Gastrocnemius medialis (tissue), 4 donors: ENCODE data around the gene WDR86. TPM values are rescaled to one million over a fixed set of nuclear protein-coding genes. Genes with fewer than 3 reads are reported as not detected.

Source experiments
- ATAC-seq, 2 donors: fragments of 150-250 bp; one replicate each; pipeline ENCODE4 v1.9.1; 2016
- DNase-seq, 2 donors: peaks; one replicate each; pipeline ENCODE4 v3.0.0-alpha.2; 2019
- H3K27ac ChIP-seq, 4 donors: fragments of 200-600 bp; sonication (generic); 1 replicate in 1 of 4; 2 replicates in 3 of 4; pipeline ENCODE4 v1.5.1; 2016 to 2018; ENCODE audit warnings: mild to moderate bottlenecking in 2 of 4, moderate library complexity in 1 of 4
- H3K27me3 ChIP-seq, 3 donors: fragments of 200-600 bp; sonication (generic) in 2 of 3; 1 replicate in 1 of 3; 2 replicates in 2 of 3; pipeline versions ENCODE4 v1.5.1 to v1.6.0; 2016 to 2019; ENCODE audit warnings: mild to moderate bottlenecking in 1 of 3, moderate library complexity in 1 of 3
- H3K36me3 ChIP-seq, 2 donors: fragments of 200-600 bp; sonication (generic) in 1 of 2; one replicate each; pipeline ENCODE4 v1.5.1; 2017 to 2018
- H3K4me1 ChIP-seq, 2 donors: fragments of 200-600 bp; sonication (generic) in 1 of 2; one replicate each; pipeline ENCODE4 v1.5.1; 2016 to 2017; ENCODE audit warnings: mild to moderate bottlenecking in 2 of 2
- H3K4me3 ChIP-seq, 4 donors: fragments of 200-600 bp; sonication (generic) in 3 of 4; 1 replicate in 1 of 4; 2 replicates in 3 of 4; pipeline ENCODE4 v1.5.1; 2016 to 2019; ENCODE audit warnings: mild to moderate bottlenecking in 2 of 4
- H3K9me3 ChIP-seq, 3 donors: fragments of 200-600 bp; sonication (generic) in 2 of 3; 1 replicate in 1 of 3; 2 replicates in 2 of 3; pipeline ENCODE4 v1.5.1; 2016 to 2019
- POLR2A ChIP-seq, 2 donors: fragments of 450-650 bp; IDR thresholded peaks; one replicate each; pipeline ENCODE4 v1.6.1; 2017; ENCODE audit warnings: antibody characterized with exemption in 2 of 2, mild to moderate bottlenecking in 2 of 2, moderate library complexity in 2 of 2
- in situ Hi-C, 4 donors: fragments of 200-750 bp; cut with MboI; loops; one replicate each; pipeline versions ENCODE4 v1.15.0 to v1.8.0; 2017; ENCODE audit warnings: low sequenced_read_pairs in 4 of 4
- intact Hi-C: fragments of 100-400 bp; cut with DNase I; formaldehyde crosslinking; loops from one replicate; pipeline ENCODE4 v1.15.1; 2023; ENCODE audit warnings: low total_unique reads
- total RNA-seq, 4 donors: library from RNA; depleted of rRNA; stranded (reverse); fragments of >200 nt; gene quantifications; one replicate each; pipeline versions ENCODE4 v1.1.0 to v1.2.3, GENCODE V29; 2016
- TF ChIP-seq, protein P1 (sequence below), 5 experiments: fragments of 450-650 bp in 3 of 5; fragments of 200-600 bp in 2 of 5; sonication (generic) in 2 of 5; IDR thresholded peaks in 4 of 5; conservative IDR thresholded peaks in 1 of 5; 1 replicate in 4 of 5; 2 replicates in 1 of 5; pipeline ENCODE4 v1.5.1; 2016 to 2019; ENCODE audit warnings: antibody characterized with exemption in 5 of 5, mild to moderate bottlenecking in 3 of 5, moderate library complexity in 3 of 5

The WDR86 gene
- total RNA-seq, 4 donors from 2014 or later = 0.13 to 0.31 TPM; not detected in 2

DNA sequence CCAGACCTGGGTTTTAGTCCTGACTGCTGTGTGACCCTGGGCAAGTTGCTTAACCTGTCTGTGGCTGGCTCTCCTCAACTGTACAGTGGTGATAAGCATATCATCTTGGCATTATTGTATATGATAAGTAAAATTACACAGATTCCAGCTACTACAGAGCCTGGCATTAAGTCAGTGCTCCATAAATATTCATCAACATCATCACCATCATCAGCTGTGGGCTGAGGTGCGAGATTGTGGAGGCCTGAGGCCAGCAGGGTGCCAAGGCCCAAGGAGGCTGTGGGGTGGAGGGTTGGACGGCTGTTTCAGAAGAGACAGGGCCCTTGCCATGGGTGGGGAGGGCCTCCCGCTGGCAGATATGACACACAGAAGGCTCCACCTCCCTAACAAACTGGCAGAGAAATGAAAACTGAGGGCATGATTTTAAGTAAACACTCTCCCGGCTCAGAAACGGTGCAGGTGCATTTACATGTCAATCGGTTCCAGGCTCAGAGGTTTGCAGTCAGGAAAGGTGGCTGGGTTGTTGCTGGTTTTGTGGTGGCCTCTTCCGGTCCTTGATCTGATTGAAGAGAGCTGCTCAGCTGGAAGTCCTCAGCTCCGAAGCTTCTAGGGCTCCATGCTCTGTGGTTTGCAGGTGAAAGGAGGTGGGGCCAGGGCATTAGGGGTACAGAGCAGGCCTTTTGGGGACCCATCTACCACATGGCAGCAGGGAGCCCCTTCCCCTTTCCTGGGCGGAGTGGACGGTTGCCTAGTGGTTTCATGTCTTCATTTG is 19.9 kb upstream of the WDR86 start:
- intact Hi-C loops (no loop called here), in situ Hi-C loops (no loop called here)
- Histone ChIP-seq H3K9me3 (no peaks in the 10 kb centered on the region), H3K27me3 (no peaks in the 10 kb centered on the region), H3K36me3 (no peaks in the 10 kb centered on the region), H3K4me3 (no peak overlapping the region), H3K27ac (no peak overlapping the region), H3K4me1 (no peaks in the 10 kb centered on the region)
- DNase-seq (no peak), ATAC-seq (no peak)
- TF ChIP-seq, protein P1, sequence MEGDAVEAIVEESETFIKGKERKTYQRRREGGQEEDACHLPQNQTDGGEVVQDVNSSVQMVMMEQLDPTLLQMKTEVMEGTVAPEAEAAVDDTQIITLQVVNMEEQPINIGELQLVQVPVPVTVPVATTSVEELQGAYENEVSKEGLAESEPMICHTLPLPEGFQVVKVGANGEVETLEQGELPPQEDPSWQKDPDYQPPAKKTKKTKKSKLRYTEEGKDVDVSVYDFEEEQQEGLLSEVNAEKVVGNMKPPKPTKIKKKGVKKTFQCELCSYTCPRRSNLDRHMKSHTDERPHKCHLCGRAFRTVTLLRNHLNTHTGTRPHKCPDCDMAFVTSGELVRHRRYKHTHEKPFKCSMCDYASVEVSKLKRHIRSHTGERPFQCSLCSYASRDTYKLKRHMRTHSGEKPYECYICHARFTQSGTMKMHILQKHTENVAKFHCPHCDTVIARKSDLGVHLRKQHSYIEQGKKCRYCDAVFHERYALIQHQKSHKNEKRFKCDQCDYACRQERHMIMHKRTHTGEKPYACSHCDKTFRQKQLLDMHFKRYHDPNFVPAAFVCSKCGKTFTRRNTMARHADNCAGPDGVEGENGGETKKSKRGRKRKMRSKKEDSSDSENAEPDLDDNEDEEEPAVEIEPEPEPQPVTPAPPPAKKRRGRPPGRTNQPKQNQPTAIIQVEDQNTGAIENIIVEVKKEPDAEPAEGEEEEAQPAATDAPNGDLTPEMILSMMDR (IDR thresholded peaks at IDR 0.05 in 4 of 5, conservative IDR thresholded peaks at IDR 0.05 in 1 of 5) = no peak
- TF ChIP-seq POLR2A (IDR thresholded peaks at IDR 0.05) = no peak

- Histone ChIP-seq H3K36me3 (no peaks in the 10 kb centered on the region), H3K9me3 (no peaks in the 10 kb centered on the region), H3K4me3 (no peak overlapping the region), H3K27me3 (no peaks in the 10 kb centered on the region), H3K4me1 (no peaks in the 10 kb centered on the region), H3K27ac (no peak overlapping the region)
- in situ Hi-C loops = no loop called here
- intact Hi-C loops = no loop called here
- no peak for ATAC-seq
- no peak for DNase-seq
- TF ChIP-seq, protein P1 (IDR thresholded peaks at IDR 0.05 in 4 of 5, conservative IDR thresholded peaks at IDR 0.05 in 1 of 5) = no peak
- no peak for TF ChIP-seq POLR2A (IDR thresholded peaks at IDR 0.05)
Observed at GRCh38 chr7:151429237-151429559, 19.4 kb upstream of the WDR86 start.

DNA sequence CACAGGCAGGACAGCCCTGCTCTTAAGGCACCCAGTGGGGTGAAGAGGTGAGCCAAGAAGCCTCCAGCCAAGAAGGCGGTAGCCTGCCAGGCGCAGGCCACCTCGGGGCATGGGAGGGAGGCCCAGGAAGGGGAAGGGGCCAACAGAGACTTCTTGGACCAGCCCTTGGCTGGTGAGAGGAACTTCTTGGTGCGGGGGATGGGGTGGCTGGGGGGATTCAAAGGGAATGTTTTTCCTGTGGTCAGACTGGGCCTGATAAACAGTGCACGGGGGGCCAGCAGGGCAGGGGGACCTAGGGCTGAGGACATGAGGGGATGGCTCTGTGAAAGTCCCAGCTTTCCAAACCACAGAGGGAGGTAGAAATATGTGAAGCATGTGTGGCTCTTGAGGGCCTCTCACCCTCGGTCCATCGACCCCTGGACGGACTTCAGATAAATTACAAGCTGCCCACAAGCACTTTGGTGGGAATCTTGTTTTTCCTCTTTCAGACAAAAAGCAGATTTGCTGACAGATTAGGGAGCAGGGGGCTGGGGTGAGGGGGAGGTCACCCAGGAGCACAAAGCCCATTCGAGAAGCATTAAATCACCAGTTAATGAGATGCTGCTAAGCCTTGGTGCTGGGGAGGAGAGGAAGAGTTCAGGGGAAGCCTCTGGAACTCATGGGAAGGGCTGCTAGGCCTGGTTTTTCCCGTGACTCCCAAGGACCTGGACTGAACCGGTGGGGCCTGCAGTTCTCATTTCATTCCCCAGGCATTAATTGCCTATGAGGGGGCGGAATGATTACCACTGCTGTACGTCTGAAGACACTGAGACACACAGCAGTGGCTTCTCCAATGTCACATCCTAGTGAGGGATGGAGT is 18.8 kb upstream of the WDR86 start:
- ATAC-seq = no peak
- TF ChIP-seq, protein P1 (IDR thresholded peaks at IDR 0.05 in 4 of 5, conservative IDR thresholded peaks at IDR 0.05 in 1 of 5) = no peak
- no peak for TF ChIP-seq POLR2A (IDR thresholded peaks at IDR 0.05)
- intact Hi-C loops = no loop called here

GRCh38 chr7:151427705-151428377 is 18.0 kb upstream of the WDR86 start:
- H3K27ac ChIP-seq = peak overlapping the region in 1 of 4 donors; percentile 47
- no peaks in the 10 kb centered on the region for H3K9me3 ChIP-seq
- no peaks in the 10 kb centered on the region for H3K4me1 ChIP-seq
- no peaks in the 10 kb centered on the region for H3K36me3 ChIP-seq
- DNase-seq (no peak), ATAC-seq (no peak)
- H3K27me3 ChIP-seq = no peaks in the 10 kb centered on the region
- intact Hi-C loops (no loop called here), in situ Hi-C loops (no loop called here)
- no peak overlapping the region for H3K4me3 ChIP-seq
- TF ChIP-seq, protein P1 (IDR thresholded peaks at IDR 0.05 in 4 of 5, conservative IDR thresholded peaks at IDR 0.05 in 1 of 5) = no peak
- no peak for TF ChIP-seq POLR2A (IDR thresholded peaks at IDR 0.05)

More for the DNA sequence above, 18.8 kb upstream of the WDR86 start:
- H3K27me3 ChIP-seq = no peaks in the 10 kb centered on the region
- H3K9me3 ChIP-seq = no peaks in the 10 kb centered on the region
- no peaks in the 10 kb centered on the region for H3K4me1 ChIP-seq
- in situ Hi-C loops = no loop called here
- H3K27ac ChIP-seq = peak overlapping the region in 1 of 4 donors; percentile 25
- DNase-seq = peak in 1 of 2 donors; percentile 7
- H3K4me3 ChIP-seq = no peak overlapping the region
- H3K36me3 ChIP-seq = no peaks in the 10 kb centered on the region
